ENCODE measurements around the gene SEPTIN1. TPM values are rescaled to one million over a fixed set of nuclear protein-coding genes. Genes with fewer than 3 reads are reported as not detected.
A peak's percentile ranks its signal among the peaks of the same experiment; 100 is the strongest.
"Not testable (repeated sequence)": the region's sequence is repeated elsewhere in the genome, so short reads cannot be mapped to it uniquely, and the experiment has no call there.

The SEPTIN1 gene
- total RNA-seq, 2 donors from 2014 or later = 223 to 233 TPM

DNA sequence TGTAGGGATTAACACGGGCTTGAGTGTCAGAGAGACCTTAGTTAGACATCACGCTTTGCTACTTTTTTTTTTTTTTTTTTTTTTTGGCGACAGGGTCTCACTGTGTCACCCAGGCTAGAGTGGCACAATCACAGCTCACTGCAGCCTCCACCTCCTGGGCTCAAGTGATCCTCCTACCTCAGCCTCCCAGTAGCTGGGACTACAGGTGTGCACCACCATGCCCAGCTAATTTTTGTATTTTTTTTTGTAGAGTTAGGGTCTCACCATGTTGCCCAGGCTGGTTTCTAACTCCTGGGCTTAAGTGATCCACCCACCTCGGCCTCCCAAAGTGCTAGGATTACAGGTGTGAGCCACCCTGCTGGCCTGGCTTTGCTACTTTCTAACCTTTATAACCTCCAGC lies 14.3 kb upstream of the SEPTIN1 start:
- not testable (repeated sequence) for H3K27me3 Mint-ChIP-seq (ENCODE audit: low read depth); H3K36me3 Mint-ChIP-seq (ENCODE audit: insufficient read depth in 2 of 2); ATAC-seq (replicated peaks in 1 of 2); H3K9me3 Mint-ChIP-seq; DNase-seq
- Mint-ChIP-seq H3K4me1 (ENCODE audit: low read depth) (peaks cover 56% of the 10 kb centered on the region), H3K4me3 (peak overlapping the region; percentile 83 to 88), H3K27ac (peak overlapping the region; percentile 4)

DNA sequence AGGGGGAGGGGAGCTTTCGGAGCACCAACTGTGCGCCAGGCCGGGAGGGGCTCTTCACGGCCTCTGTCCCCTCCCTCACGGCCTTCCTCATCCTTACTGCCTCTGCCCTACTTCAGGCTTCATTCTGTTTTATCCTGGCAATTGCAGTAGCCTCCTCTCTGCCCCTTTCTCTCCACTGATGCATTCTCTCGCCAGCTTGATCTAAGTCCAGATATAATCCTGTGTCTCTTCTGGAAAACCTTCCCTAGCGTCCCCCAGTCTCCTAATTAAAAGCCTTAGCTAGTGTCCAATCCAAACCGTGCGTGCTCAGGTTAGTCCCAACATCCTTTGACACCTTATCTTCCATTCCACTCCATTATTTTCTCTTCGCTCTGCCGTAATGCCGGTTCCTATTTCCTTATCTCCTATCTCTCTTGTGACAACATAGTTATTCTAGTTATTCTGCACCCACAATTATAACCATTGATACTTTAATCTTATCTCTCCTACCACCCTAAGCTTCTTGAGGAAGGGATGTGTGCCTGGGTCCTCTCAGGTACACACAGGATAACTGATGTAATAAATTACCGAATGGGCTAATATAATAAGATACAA lies 13.7 kb upstream of the SEPTIN1 start:
- peak overlapping the region; percentile 83 to 88 for H3K4me3 Mint-ChIP-seq
- ATAC-seq (replicated peaks in 1 of 2) (no peak), DNase-seq (no peak)
- H3K36me3 Mint-ChIP-seq (ENCODE audit: insufficient read depth in 2 of 2) = peaks cover 2 to 3% of the 10 kb centered on the region in 2 donors
- H3K27me3 Mint-ChIP-seq (ENCODE audit: low read depth) = no peaks in the 10 kb centered on the region
- H3K4me1 Mint-ChIP-seq (ENCODE audit: low read depth) = peaks cover 52% of the 10 kb centered on the region
- peak overlapping the region; percentile 48 for H3K27ac Mint-ChIP-seq
- no peaks in the 10 kb centered on the region for H3K9me3 Mint-ChIP-seq

DNA sequence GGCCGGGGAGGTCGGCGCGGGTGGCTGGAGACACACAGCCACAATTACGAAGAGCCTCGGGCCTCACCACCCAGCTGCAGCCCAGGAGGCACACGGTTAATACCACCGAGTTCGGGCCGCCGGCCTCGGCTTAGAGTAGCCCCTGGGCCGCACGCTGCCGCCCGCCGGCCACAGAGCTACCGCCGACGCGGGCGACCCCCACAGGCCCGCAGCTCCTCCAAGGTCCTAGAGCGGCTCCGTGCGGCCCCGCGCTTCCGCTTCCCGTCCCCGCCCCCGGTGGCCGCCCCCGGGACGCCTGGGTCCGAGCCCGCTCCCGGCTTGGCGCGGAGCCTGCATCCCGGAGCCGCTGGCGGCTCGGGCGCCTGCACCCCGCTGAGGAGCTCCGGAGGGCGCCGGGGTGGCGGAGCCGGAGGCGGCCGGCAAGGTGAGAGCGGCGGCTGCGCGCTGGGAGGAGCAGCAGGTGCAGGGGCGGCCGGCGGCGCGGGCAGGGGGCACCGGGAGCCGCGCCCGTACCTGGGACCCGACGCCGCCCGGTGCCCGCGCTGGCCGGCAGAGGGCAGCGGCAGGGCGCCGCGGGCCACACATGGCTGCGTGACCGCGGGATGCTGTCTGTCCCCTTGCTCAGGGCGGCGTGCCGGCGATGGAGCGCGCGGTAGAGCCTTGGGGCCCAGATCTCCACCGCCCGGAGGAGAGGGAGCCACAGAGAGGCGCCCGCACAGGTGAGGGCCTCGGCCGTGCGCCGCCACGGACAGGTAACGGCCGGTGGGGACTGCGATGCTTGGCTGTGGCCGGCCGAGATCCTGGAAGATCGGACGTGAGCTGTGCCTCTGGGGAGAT lies 13.0 kb upstream of the SEPTIN1 start, which contains the start of gene ZNF48:
TSS of gene ZNF48 (plus strand) at position 266 of the 837 bp plus-strand sequence. CDS start at position 641, 375 bp downstream.
- H3K27me3 Mint-ChIP-seq (ENCODE audit: low read depth) = no peaks in the 10 kb centered on the region
- H3K4me3 Mint-ChIP-seq = peak within 1 kb of the TSS; percentile 89 to 91
- peaks cover 47% of the 10 kb centered on the region for H3K4me1 Mint-ChIP-seq (ENCODE audit: low read depth)
- peaks cover 2 to 3% of the 10 kb centered on the region in 2 donors for H3K36me3 Mint-ChIP-seq (ENCODE audit: insufficient read depth in 2 of 2)
- H3K9me3 Mint-ChIP-seq = no peaks in the 10 kb centered on the region
- DNase-seq (peak; percentile 72 to 79), ATAC-seq (replicated peaks in 1 of 2) (peak; percentile 81 to 84)
- peak within 1 kb of the TSS; percentile 77 for H3K27ac Mint-ChIP-seq

DNA sequence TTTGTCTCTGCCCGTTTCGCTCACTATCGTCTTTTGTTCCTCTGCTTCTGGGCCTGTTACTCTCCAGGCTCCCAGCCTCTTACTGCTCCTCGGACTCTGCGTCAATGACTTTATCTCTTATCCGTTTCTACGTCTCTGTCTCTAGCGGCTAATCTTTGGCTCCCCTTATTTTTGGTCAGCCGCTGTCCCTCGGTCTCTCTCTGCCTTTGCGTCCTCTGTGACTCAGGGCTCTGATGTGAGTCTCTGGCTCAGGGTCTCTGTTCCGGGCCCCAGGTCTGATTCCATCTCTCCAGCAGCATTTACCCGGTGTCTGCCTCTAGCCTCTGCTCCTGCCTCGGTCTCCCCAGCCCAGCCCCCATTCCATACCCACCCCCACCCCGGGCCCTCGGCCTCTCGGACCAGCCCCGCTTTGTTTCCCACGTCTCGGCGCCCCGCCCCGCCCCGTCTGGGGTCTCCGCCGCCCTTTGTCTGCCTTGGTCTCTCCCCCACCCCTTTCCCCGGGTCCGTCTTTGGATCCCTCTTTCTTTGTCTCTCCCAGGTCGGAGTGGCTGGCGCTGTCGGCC lies 12.3 kb upstream of the SEPTIN1 start:
- Mint-ChIP-seq H3K4me1 (ENCODE audit: low read depth) (peaks cover 40% of the 10 kb centered on the region), H3K36me3 (ENCODE audit: insufficient read depth in 2 of 2) (peaks cover 2 to 3% of the 10 kb centered on the region in 2 donors), H3K9me3 (no peaks in the 10 kb centered on the region), H3K27me3 (ENCODE audit: low read depth) (no peaks in the 10 kb centered on the region), H3K27ac (peak overlapping the region; percentile 77), H3K4me3 (peak overlapping the region; percentile 89 to 91)
- ATAC-seq (replicated peaks in 1 of 2) (peak in 1 of 2 donors; percentile 8), DNase-seq (no peak)

DNA sequence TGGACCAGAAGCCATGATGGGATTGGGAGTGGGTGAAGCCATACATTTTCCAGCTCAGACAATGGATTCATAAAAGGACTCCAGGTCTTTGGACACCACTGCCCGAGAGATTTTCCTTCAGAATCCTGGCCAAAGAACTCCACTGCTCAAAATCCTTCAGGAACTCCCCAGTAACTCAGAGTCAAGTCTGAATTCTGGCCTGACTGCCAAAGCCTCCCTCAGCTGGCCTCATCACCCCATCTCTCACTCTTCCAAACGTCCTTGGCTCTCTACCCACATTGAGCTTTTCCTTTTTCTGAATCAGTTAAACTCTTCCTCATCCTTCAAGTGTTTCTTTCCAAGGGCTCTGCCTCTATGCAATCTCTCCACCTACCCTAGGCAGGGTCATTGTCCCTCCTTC lies 1.2 kb upstream of the SEPTIN1 start:
- peaks cover 0 to 2% of the 10 kb centered on the region in 2 donors for H3K9me3 Mint-ChIP-seq
- H3K27ac Mint-ChIP-seq = peak overlapping the region; percentile 72
- H3K27me3 Mint-ChIP-seq (ENCODE audit: low read depth) = no peaks in the 10 kb centered on the region

DNA sequence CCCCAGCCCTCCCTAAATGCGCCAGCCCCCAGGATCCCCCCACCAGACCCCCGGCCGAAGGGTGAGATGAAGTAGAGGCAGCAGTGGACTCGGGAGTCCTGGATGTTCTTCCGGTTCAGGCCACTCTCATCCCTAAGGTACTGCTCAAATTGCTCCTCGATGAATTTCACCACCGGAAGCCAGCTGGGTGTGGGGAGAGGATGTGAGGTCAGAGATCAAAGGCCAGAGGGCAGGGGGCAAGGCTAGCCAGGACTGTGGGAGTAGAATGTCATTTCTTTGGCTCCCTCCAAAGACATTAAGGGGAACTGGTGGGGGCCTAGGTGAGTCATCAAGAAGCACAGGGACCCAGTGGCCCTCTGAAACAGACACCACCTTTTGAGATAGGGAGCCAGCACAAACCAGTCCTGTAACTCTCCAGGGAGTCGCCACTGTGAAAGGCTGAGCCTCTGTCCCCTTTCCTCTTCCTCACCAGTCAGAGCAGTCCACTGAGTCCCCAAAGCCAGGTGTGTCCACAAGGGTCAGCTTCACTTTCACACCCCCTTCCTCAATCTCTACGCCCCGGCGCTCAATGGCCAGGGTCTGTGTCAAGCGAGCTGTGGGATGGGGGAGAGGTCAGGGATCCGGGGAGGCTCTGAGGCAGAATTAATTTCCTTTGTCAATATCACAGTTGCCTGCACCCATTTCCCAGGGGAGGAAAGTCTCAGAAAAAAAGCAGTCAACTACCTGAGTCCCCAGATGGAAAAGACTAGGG lies 895 bp downstream of the SEPTIN1 start:
- H3K4me3 Mint-ChIP-seq = peak overlapping the region; percentile 85 to 92
- no peak for ATAC-seq (replicated peaks in 1 of 2)
- H3K4me1 Mint-ChIP-seq (ENCODE audit: low read depth) = peaks cover 65% of the 10 kb centered on the region
- peaks cover 0 to 2% of the 10 kb centered on the region in 2 donors for H3K9me3 Mint-ChIP-seq
- H3K27ac Mint-ChIP-seq = peak overlapping the region; percentile 93
- peaks cover 9 to 13% of the 10 kb centered on the region in 2 donors for H3K36me3 Mint-ChIP-seq (ENCODE audit: insufficient read depth in 2 of 2)
- no peaks in the 10 kb centered on the region for H3K27me3 Mint-ChIP-seq (ENCODE audit: low read depth)
- peak; percentile 44 to 65 for DNase-seq

More for the DNA sequence above, 1.2 kb upstream of the SEPTIN1 start:
- Mint-ChIP-seq H3K36me3 (ENCODE audit: insufficient read depth in 2 of 2) (peaks cover 4 to 10% of the 10 kb centered on the region in 2 donors), H3K4me1 (ENCODE audit: low read depth) (peaks cover 51% of the 10 kb centered on the region), H3K4me3 (peak overlapping the region; percentile 85 to 92)
- no peak for DNase-seq
- no peak for ATAC-seq (replicated peaks in 1 of 2)

DNA sequence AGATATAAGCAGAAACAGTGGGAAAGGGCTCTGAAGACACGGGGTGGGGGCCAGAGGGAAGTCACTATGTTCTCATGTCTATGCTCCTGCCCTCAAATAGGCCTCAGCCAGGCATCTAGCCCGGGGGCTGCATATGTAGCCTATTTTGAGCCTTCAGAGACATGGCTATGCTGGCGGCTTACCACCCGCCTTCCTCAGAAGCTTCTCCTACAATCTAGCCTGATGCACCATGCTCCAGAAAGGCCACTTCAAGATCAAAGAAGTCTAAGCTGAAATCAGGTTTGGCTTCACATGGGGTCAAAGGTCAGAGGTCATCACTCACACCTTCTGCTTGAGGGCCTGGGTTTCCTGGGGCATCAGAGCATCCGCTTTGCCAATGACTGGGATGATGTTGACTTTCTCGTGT lies 1.6 kb downstream of the SEPTIN1 start:
- Mint-ChIP-seq H3K27ac (peak overlapping the region; percentile 93), H3K4me1 (ENCODE audit: low read depth) (peaks cover 65% of the 10 kb centered on the region), H3K36me3 (ENCODE audit: insufficient read depth in 2 of 2) (peaks cover 9 to 13% of the 10 kb centered on the region in 2 donors), H3K27me3 (ENCODE audit: low read depth) (no peaks in the 10 kb centered on the region), H3K9me3 (peaks cover 0 to 2% of the 10 kb centered on the region in 2 donors), H3K4me3 (peak overlapping the region; percentile 85 to 92)
- DNase-seq (no peak), ATAC-seq (replicated peaks in 1 of 2) (no peak)

DNA sequence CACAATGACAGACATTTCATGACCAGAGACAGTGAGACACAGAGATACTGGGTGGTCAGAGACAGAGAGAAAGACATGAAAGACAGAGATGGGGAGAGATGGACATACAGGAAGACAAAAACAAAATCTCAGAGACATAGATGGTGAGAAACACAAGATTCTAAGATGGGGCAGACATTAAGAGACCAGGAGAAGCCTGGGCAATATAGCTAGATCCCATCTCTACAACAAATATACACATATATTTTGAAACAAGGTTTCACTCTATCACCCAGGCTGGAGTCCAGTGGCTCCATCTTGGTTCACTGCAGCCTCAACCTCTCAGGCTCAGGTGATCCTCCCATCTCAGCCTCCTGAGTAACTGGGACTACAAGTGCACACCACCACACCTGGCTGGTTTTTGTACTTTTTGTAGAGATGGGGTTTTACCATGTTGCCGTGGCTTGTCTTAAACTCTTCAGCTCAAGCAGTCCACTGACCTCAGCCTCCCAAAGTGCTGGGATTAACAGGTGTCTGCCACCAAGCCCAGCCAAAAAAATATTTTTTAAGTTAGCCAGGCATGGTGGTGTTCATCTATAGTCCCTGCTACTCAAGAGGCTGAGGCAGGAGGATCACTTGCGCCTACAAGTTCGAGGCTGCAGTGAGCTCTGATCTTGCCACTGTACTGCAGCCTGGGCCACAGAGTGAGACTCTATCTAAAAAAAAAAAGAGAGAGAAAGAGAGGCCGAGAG lies 2.1 kb downstream of the SEPTIN1 start:
- Mint-ChIP-seq H3K27ac (peak overlapping the region; percentile 93), H3K9me3 (peaks cover 0 to 2% of the 10 kb centered on the region in 2 donors), H3K4me1 (ENCODE audit: low read depth) (peaks cover 65% of the 10 kb centered on the region), H3K27me3 (ENCODE audit: low read depth) (no peaks in the 10 kb centered on the region), H3K4me3 (peak overlapping the region; percentile 92 to 99), H3K36me3 (ENCODE audit: insufficient read depth in 2 of 2) (peaks cover 9 to 13% of the 10 kb centered on the region in 2 donors)
- ATAC-seq (replicated peaks in 1 of 2) (no peak), DNase-seq (no peak)

DNA sequence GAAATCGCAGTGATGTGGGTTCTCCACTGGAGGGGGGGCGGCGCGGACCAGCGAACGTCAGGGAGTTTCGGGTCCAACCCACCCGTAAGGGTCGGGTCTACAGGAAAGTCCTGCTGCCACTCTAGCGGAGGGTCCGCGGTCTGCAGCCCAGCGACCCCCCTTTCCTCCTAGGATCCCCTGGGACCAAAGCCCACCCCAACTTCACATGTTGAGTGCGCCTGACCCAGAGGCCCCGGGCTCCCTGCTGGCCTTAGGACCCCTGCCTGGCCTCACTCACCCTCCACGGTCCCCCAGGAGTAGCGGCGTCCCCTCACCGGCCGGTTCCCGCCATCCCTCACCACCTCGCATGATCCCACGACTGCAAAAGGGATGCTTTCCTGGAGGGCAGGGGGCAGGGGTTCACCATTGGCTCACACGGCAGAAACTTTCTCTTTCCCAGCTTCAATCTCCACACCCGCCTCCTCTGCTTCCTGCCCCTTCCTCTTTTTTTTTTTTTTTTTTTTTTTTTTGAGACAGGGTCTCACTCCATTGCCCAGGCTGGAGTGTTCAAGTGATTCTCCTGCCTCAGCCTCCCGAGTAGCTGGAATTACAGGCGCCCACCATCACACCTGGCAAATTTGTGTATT lies 3.1 kb downstream of the SEPTIN1 start:
- ATAC-seq (replicated peaks in 1 of 2) = no peak
- H3K4me1 Mint-ChIP-seq (ENCODE audit: low read depth) = peaks cover 65% of the 10 kb centered on the region
- peaks cover 9 to 13% of the 10 kb centered on the region in 2 donors for H3K36me3 Mint-ChIP-seq (ENCODE audit: insufficient read depth in 2 of 2)
- H3K27ac Mint-ChIP-seq = no peak overlapping the region
- H3K27me3 Mint-ChIP-seq (ENCODE audit: low read depth) = no peaks in the 10 kb centered on the region
- peaks cover 0 to 2% of the 10 kb centered on the region in 2 donors for H3K9me3 Mint-ChIP-seq
- H3K4me3 Mint-ChIP-seq = peak overlapping the region; percentile 92 to 99
- DNase-seq = no peak

DNA sequence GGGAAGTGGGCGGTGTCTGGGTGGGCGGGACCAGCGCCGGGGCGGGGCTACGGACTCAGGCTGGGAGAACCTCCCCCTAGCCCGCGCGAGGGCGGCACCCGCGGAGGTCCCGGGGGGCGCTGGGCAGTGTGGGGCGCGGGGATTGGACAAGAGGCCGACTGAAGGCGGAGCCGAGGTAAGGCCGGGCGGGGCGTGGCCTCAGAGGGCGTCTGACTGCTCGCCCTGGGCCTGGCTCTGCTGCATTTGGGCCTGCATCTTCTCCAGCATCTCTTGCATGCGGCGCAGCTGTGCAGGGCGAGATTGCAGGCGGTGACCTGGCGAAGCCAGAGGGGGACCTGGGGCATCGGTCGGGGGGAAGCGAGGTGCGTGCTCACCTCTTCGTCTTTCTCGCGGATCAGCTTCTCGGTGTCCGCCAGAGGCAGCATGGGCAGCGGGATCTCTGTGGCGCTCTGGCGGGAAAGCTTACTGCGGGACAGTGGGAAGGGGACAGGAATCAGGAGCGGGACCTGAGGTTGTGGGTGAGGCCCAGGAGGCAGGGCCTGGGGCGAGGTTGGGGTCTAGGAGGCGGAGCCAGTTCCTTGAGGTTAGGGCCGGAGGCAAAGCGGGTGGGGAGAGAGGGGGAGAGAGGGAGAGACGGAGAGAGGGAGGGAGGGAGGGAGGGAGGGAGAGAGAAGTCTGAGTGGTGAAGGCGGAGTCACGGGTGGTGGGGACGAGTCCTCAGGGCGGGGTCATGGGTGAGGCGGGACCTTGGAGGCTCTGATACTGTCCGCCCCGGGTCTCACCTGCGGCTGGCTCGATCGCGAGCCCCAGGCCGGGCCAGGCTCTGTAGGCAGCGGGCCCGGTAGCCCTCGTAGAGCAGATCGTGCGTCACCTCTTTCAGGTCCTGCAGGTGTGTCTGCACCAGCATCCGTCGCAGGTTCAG lies 3.9 kb downstream of the SEPTIN1 start:
- H3K9me3 Mint-ChIP-seq = peaks cover 0 to 2% of the 10 kb centered on the region in 2 donors
- DNase-seq (peak; percentile 99), ATAC-seq (replicated peaks in 1 of 2) (peak; percentile 87 to 90)
- peaks cover 9 to 11% of the 10 kb centered on the region in 2 donors for H3K36me3 Mint-ChIP-seq (ENCODE audit: insufficient read depth in 2 of 2)
- H3K4me1 Mint-ChIP-seq (ENCODE audit: low read depth) = peaks cover 58% of the 10 kb centered on the region
- H3K27ac Mint-ChIP-seq = peak overlapping the region; percentile 100
- H3K4me3 Mint-ChIP-seq = peak overlapping the region; percentile 92 to 99
- H3K27me3 Mint-ChIP-seq (ENCODE audit: low read depth) = no peaks in the 10 kb centered on the region

DNA sequence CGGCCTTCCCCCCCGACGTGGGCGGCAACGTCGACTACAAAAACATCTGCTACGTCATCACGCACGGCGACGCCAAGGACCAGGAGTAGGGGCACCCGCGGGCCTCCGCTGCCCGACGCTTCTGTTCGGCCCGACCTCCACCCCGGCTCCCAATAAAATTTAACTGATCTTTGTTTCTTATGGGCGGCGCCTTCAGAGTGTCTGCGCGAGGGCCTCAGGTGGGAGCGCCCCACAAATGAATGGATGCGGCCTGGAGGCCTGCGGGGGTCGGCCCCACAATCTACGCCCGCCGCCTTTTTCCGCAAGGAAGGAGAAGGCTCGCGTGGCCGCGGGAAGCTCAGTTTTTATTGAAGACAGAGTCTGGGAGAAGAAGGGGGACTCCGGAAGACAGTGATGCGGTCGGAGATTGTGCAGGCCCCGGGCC lies 4.5 kb downstream of the SEPTIN1 start:
- H3K9me3 Mint-ChIP-seq = peaks cover 0 to 2% of the 10 kb centered on the region in 2 donors
- H3K4me1 Mint-ChIP-seq (ENCODE audit: low read depth) = peaks cover 52% of the 10 kb centered on the region
- H3K36me3 Mint-ChIP-seq (ENCODE audit: insufficient read depth in 2 of 2) = peaks cover 9 to 11% of the 10 kb centered on the region in 2 donors
- H3K27ac Mint-ChIP-seq = peak overlapping the region; percentile 100
- H3K27me3 Mint-ChIP-seq (ENCODE audit: low read depth) = no peaks in the 10 kb centered on the region
- ATAC-seq (replicated peaks in 1 of 2) = peak; percentile 57 to 59
- DNase-seq = peak; percentile 92 to 93
- peak overlapping the region; percentile 92 to 99 for H3K4me3 Mint-ChIP-seq

Data from activated T-cell treated with anti-CD3 and anti-CD28 coated beads, Interleukin-2, amount 50 U/mL, for 72 hours (primary cell).